Measurements from ENCODE around the gene FSIP2.

DNA sequence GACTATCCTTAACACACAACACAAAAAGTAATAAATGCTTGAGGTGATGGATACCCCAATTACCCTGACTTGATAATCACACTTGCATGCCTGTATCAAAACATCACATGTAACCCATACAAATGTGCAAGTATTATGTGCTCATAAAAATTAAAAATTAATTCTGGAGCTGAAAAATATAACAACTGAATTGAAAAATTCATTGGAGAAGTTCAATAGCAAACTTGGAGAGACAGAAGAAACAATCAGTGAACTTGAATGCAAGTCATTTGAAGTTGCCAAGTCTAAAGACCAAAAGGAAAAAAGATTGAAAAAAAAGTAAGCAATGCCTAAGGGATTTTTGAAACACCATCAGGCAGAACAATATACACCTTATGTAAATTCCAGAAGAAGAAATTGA lies 79.4 kb downstream of the FSIP2 start:
- TF ChIP-seq, protein P1, sequence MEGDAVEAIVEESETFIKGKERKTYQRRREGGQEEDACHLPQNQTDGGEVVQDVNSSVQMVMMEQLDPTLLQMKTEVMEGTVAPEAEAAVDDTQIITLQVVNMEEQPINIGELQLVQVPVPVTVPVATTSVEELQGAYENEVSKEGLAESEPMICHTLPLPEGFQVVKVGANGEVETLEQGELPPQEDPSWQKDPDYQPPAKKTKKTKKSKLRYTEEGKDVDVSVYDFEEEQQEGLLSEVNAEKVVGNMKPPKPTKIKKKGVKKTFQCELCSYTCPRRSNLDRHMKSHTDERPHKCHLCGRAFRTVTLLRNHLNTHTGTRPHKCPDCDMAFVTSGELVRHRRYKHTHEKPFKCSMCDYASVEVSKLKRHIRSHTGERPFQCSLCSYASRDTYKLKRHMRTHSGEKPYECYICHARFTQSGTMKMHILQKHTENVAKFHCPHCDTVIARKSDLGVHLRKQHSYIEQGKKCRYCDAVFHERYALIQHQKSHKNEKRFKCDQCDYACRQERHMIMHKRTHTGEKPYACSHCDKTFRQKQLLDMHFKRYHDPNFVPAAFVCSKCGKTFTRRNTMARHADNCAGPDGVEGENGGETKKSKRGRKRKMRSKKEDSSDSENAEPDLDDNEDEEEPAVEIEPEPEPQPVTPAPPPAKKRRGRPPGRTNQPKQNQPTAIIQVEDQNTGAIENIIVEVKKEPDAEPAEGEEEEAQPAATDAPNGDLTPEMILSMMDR (IDR thresholded peaks at IDR 0.05): no peak
- no peak for TF ChIP-seq POLR2A (IDR thresholded peaks at IDR 0.05)
